NCI-H774 (cell line): ENCODE results near the gene CCL2.
"Not testable (repeated sequence)": the region's sequence is repeated elsewhere in the genome, so short reads cannot be mapped to it uniquely, and the experiment has no call there.

Source experiments
- DNase-seq: peaks from one replicate; lab custom pipeline; 2025; lab: John Stamatoyannopoulos, UW

Gene CCL2

GRCh38 chr17:34254651-34255380 is at the start of gene CCL2:
Gene CCL2 (plus strand): TSS chr17:34255285. CDS start chr17:34255350, 65 bp downstream.
- DNase-seq: no peak

GRCh38 chr17:34205401-34205800 is 49.7 kb upstream of the CCL2 start:
- DNase-seq: no peak

GRCh38 chr17:34206569-34206968 is 48.5 kb upstream of the CCL2 start:
- no peak for DNase-seq

- no peak for DNase-seq
Measured at GRCh38 chr17:34207572-34207971, 47.5 kb upstream of the CCL2 start.

- DNase-seq: no peak
Measured at GRCh38 chr17:34218748-34219147, 36.3 kb upstream of the CCL2 start.

GRCh38 chr17:34219405-34219804 is 35.7 kb upstream of the CCL2 start:
- DNase-seq: no peak

- no peak for DNase-seq
Measured at GRCh38 chr17:34220045-34220751, 34.9 kb upstream of the CCL2 start.

- DNase-seq: no peak
Measured at GRCh38 chr17:34220752-34221395, 34.2 kb upstream of the CCL2 start.

- no peak for DNase-seq
Measured at GRCh38 chr17:34221411-34221810, 33.7 kb upstream of the CCL2 start.

- DNase-seq: no peak
Measured at GRCh38 chr17:34222722-34223497, 32.2 kb upstream of the CCL2 start.

GRCh38 chr17:34225046-34225445 is 30.0 kb upstream of the CCL2 start:
- DNase-seq: no peak

GRCh38 chr17:34226011-34226743 is 28.9 kb upstream of the CCL2 start:
- no peak for DNase-seq

GRCh38 chr17:34226744-34227034 is 28.4 kb upstream of the CCL2 start:
- DNase-seq: no peak

- DNase-seq: not testable (repeated sequence)
Measured at GRCh38 chr17:34227293-34227692, 27.8 kb upstream of the CCL2 start.

GRCh38 chr17:34227707-34228106 is 27.4 kb upstream of the CCL2 start:
- DNase-seq: no peak

- DNase-seq: no peak
Measured at GRCh38 chr17:34228781-34229180, 26.3 kb upstream of the CCL2 start.

- no peak for DNase-seq
Measured at GRCh38 chr17:34230342-34230741, 24.7 kb upstream of the CCL2 start.

- no peak for DNase-seq
Measured at GRCh38 chr17:34234616-34235015, 20.5 kb upstream of the CCL2 start.

GRCh38 chr17:34235389-34236028 is 19.6 kb upstream of the CCL2 start:
- no peak for DNase-seq

- DNase-seq: no peak
Measured at GRCh38 chr17:34236281-34236892, 18.7 kb upstream of the CCL2 start.

GRCh38 chr17:34237458-34237857 is 17.6 kb upstream of the CCL2 start:
- no peak for DNase-seq
